Vagina (tissue), 2 donors: Measurements from ENCODE around the gene NTM.

Source experiments
- POLR2A ChIP-seq, 2 donors: fragments of 450-650 bp; IDR thresholded peaks; one replicate each; pipeline ENCODE4 v1.6.1; 2017; ENCODE audit warnings: antibody characterized with exemption in 2 of 2, mild to moderate bottlenecking in 2 of 2, moderate library complexity in 2 of 2
- POLR2AphosphoS5 ChIP-seq, 2 donors: sonication (generic); formaldehyde crosslinking; IDR thresholded peaks; one replicate each; pipeline ENCODE4 v1.9.0; 2017; ENCODE audit warnings: antibody characterized with exemption in 2 of 2, mild to moderate bottlenecking in 2 of 2, low read depth in 1 of 2; ENCODE audit not compliant: insufficient read depth in 1 of 2
- TF ChIP-seq, protein P1 (sequence below), 3 experiments: fragments of 450-650 bp in 2 of 3; fragments of 200-600 bp in 1 of 3; sonication (generic) in 1 of 3; IDR thresholded peaks; one replicate each; pipeline ENCODE4 v1.5.1; 2017 to 2019; ENCODE audit warnings: antibody characterized with exemption in 3 of 3, mild to moderate bottlenecking in 2 of 3, moderate library complexity in 2 of 3

DNA sequence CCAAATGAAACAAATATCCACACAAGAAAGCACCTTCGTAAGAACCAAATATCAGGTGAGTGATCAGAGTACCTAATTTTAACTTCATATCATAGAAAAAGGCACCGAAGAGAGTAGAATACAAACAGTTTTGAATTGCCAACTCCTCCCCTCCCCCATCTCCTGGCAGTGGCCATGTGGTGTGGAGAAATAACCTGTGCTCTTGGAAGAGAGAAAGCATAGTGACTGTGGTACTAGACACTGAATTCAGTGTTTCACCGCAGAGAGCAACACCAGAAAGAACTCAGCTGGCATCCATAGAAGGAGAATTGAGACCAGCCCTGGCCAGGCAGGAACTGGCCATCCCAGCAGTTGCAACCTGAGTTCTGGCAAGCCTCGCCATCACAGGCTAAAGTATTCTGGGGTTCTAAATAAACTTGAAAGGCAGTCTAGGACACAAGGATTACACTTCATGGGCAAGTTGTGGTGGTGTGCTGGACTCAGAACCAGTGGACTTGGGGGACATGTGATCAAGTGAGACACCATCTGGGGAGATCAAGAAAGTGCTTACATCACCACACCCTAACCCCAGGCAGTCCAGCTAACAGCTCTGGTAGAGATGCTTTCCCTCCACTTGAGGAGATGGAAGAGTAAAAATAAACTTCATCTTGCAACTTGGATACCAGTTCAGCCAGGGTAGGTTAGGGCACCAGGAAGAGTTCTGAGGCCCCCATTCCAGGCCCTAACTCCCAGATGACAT, 1003.2 kb downstream of the NTM start:
- TF ChIP-seq, protein P1, sequence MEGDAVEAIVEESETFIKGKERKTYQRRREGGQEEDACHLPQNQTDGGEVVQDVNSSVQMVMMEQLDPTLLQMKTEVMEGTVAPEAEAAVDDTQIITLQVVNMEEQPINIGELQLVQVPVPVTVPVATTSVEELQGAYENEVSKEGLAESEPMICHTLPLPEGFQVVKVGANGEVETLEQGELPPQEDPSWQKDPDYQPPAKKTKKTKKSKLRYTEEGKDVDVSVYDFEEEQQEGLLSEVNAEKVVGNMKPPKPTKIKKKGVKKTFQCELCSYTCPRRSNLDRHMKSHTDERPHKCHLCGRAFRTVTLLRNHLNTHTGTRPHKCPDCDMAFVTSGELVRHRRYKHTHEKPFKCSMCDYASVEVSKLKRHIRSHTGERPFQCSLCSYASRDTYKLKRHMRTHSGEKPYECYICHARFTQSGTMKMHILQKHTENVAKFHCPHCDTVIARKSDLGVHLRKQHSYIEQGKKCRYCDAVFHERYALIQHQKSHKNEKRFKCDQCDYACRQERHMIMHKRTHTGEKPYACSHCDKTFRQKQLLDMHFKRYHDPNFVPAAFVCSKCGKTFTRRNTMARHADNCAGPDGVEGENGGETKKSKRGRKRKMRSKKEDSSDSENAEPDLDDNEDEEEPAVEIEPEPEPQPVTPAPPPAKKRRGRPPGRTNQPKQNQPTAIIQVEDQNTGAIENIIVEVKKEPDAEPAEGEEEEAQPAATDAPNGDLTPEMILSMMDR (IDR thresholded peaks at IDR 0.05), result no peak
- TF ChIP-seq POLR2AphosphoS5 (IDR thresholded peaks at IDR 0.05; ENCODE audit: insufficient read depth in 1 of 2, low read depth in 1 of 2) (no peak), POLR2A (IDR thresholded peaks at IDR 0.05) (no peak)
